Stimulated activated CD4-positive, alpha-beta T cell treated with anti-CD3 and anti-CD28 coated beads, Interleukin-12 subunit alpha, Interleukin-12 subunit beta, amount 100 ng/mL, for 4 hours (primary cell): ENCODE measurements around the gene RBM25.

Experiments used
- DNase-seq: peaks from one replicate; pipeline ENCODE4 v3.0.0-alpha.2; 2020

Gene RBM25

DNA sequence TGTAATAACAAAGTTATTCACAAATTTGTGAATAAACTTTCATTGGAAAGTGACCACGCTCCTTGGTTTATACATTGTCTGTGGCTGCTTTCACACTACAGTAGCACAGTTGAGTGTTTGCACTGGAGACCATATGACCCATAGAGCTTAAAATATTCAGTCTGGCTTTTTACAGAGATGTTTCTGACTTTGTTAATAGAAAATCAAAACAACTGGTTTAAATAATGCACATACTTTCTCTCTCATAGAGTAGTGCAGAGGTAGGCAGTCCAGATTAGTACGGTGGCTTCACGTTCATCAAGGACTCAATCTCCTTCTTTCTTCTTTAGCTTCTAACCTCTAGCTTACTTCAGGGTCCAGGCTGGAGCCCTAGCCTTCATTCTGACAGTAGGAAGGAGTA lies 114.2 kb downstream of the RBM25 start:
- DNase-seq, result no peak

DNA sequence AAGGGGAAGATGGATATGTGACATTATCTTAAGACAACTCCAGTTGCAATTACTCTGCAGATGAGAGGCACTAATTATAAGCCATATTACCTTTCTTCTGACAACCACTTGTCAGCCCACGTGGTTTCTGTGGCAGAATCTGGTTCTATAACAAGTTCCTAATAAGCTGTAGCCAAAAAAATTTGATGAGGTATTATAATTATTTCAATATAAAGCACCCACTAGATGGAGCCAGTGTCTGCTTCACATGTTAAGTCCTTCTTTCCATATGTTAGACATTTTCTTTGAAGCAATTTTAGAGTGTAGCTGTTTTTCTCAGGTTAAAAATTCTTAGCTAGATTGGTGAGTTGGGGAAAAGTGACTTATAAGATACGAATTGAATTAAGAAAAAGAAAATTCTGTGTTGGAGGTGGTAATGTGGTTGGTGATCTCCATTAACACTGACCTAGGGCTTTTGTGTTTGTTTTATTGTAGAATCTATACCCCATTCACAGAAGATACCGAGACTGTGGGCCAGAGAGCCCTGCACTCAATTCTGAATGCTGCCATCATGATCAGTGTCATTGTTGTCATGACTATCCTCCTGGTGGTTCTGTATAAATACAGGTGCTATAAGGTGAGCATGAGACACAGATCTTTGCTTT lies 114.9 kb downstream of the RBM25 start:
- no peak for DNase-seq
